Naive B cell (primary cell): ENCODE measurements around the gene GRAP. TPM values are rescaled to one million over a fixed set of nuclear protein-coding genes. Genes with fewer than 3 reads are reported as not detected.

ENCODE experiments used
- ATAC-seq, 2 donors: fragments of 150-1000 bp; cut with Tn5 transposase; 2 replicates each; pipeline ENCODE4 v1.10.0; 2021; ENCODE audit warnings: low read depth in 2 of 2, mild to moderate bottlenecking in 2 of 2, moderate library complexity in 2 of 2
- DNase-seq: peaks from one replicate; pipeline ENCODE4 v3.0.0; 2022
- H3K27ac Mint-ChIP-seq, 6 donors: one replicate each; pipeline ENCODE4 v1.8.0; 2020 to 2022; ENCODE audit warnings: mild to moderate bottlenecking in 6 of 6, mixed read lengths in 6 of 6, moderate library complexity in 5 of 6, inconsistent platforms in 2 of 6
- H3K27me3 Mint-ChIP-seq, 3 donors: one replicate each; pipeline ENCODE4 v1.8.0; 2021 to 2022; ENCODE audit warnings: mixed read lengths in 3 of 3, mild to moderate bottlenecking in 1 of 3
- H3K36me3 Mint-ChIP-seq, 2 donors: one replicate each; pipeline ENCODE4 v1.8.0; 2020 to 2022; ENCODE audit warnings: mixed read lengths in 2 of 2, inconsistent platforms in 1 of 2, mild to moderate bottlenecking in 1 of 2
- H3K4me1 Mint-ChIP-seq, 3 donors: one replicate each; pipeline ENCODE4 v1.8.0; 2020 to 2022; ENCODE audit warnings: mixed read lengths in 3 of 3, inconsistent platforms in 1 of 3, mild to moderate bottlenecking in 1 of 3, moderate library complexity in 1 of 3
- H3K4me3 Mint-ChIP-seq, 8 donors: one replicate each; pipeline ENCODE4 v1.8.0; 2020 to 2022; ENCODE audit warnings: mild to moderate bottlenecking in 8 of 8, mixed read lengths in 8 of 8, moderate library complexity in 8 of 8, inconsistent platforms in 2 of 8
- H3K9me3 Mint-ChIP-seq, 7 donors: one replicate each; pipeline ENCODE4 v1.8.0; 2020 to 2022; ENCODE audit warnings: mixed read lengths in 7 of 7, mild to moderate bottlenecking in 5 of 7, inconsistent platforms in 2 of 7, moderate library complexity in 1 of 7
- polyA plus RNA-seq, 6 donors: library from polyadenylated mRNA; unstranded; fragments of 300-500 nt; fragmentation: Illumina TruSeq; gene quantifications; one replicate each; pipeline ENCODE4 v1.2.3, GENCODE V29; 2021; ENCODE audit warnings: low read depth in 6 of 6

GRAP gene
- polyA plus RNA-seq, 6 donors from 2014 or later: 46.2 to 90.5 (median 52.6) TPM

- no peaks in the 10 kb centered on the region for H3K27me3 Mint-ChIP-seq
- no peak overlapping the region for H3K4me3 Mint-ChIP-seq
- peaks cover 0 to 5% of the 10 kb centered on the region in 2 donors for H3K36me3 Mint-ChIP-seq
- DNase-seq (no peak), ATAC-seq (no peak)
- H3K9me3 Mint-ChIP-seq: no peaks in the 10 kb centered on the region
- H3K4me1 Mint-ChIP-seq: peaks cover 2 to 4% (median 2%) of the 10 kb centered on the region in 3 donors
- H3K27ac Mint-ChIP-seq: peak overlapping the region in 1 of 6 donors; percentile 62
Observed at GRCh38 chr17:18987230-18987610, 59.5 kb downstream of the GRAP start.

- ATAC-seq: no peak
- Mint-ChIP-seq H3K27me3 (no peaks in the 10 kb centered on the region), H3K9me3 (no peaks in the 10 kb centered on the region), H3K4me3 (no peak overlapping the region), H3K36me3 (peaks cover 0 to 5% of the 10 kb centered on the region in 2 donors), H3K4me1 (no peaks in the 10 kb centered on the region), H3K27ac (peak overlapping the region in 2 of 6 donors; percentile 38 to 71)
- no peak for DNase-seq
Observed at GRCh38 chr17:18986541-18987229, 60.1 kb downstream of the GRAP start.

GRCh38 chr17:18985475-18985874 is 61.3 kb downstream of the GRAP start:
- Mint-ChIP-seq H3K4me1 (no peaks in the 10 kb centered on the region), H3K4me3 (no peak overlapping the region), H3K27me3 (no peaks in the 10 kb centered on the region), H3K27ac (no peak overlapping the region), H3K9me3 (no peaks in the 10 kb centered on the region), H3K36me3 (peaks cover 0 to 5% of the 10 kb centered on the region in 2 donors)
- no peak for ATAC-seq
- DNase-seq: no peak

GRCh38 chr17:18984273-18985114 is 62.3 kb downstream of the GRAP start:
- peaks cover 0 to 5% of the 10 kb centered on the region in 2 donors for H3K36me3 Mint-ChIP-seq
- no peaks in the 10 kb centered on the region for H3K27me3 Mint-ChIP-seq
- H3K9me3 Mint-ChIP-seq: no peaks in the 10 kb centered on the region
- DNase-seq: no peak
- peak overlapping the region in 1 of 6 donors; percentile 49 for H3K27ac Mint-ChIP-seq
- no peak for ATAC-seq
- H3K4me1 Mint-ChIP-seq: no peaks in the 10 kb centered on the region
- no peak overlapping the region for H3K4me3 Mint-ChIP-seq

- ATAC-seq: no peak
- DNase-seq: no peak
- Mint-ChIP-seq H3K9me3 (no peaks in the 10 kb centered on the region), H3K36me3 (peaks cover 0 to 5% of the 10 kb centered on the region in 2 donors), H3K27me3 (no peaks in the 10 kb centered on the region), H3K4me3 (no peak overlapping the region), H3K4me1 (no peaks in the 10 kb centered on the region), H3K27ac (no peak overlapping the region)
Observed at GRCh38 chr17:18981642-18982424, 64.9 kb downstream of the GRAP start.

GRCh38 chr17:18981335-18981641 is 65.5 kb downstream of the GRAP start:
- Mint-ChIP-seq H3K36me3 (peaks cover 0 to 5% of the 10 kb centered on the region in 2 donors), H3K4me3 (no peak overlapping the region), H3K27ac (no peak overlapping the region), H3K27me3 (no peaks in the 10 kb centered on the region), H3K9me3 (no peaks in the 10 kb centered on the region), H3K4me1 (no peaks in the 10 kb centered on the region)
- DNase-seq (no peak), ATAC-seq (no peak)

GRCh38 chr17:18980682-18981334 is 65.9 kb downstream of the GRAP start:
- no peak for DNase-seq
- Mint-ChIP-seq H3K9me3 (no peaks in the 10 kb centered on the region), H3K36me3 (peaks cover 0 to under 1% of the 10 kb centered on the region in 2 donors), H3K4me1 (no peaks in the 10 kb centered on the region), H3K27me3 (no peaks in the 10 kb centered on the region), H3K4me3 (no peak overlapping the region), H3K27ac (peak overlapping the region in 1 of 6 donors; percentile 81)
- ATAC-seq: no peak

- Mint-ChIP-seq H3K27ac (no peak overlapping the region), H3K4me1 (no peaks in the 10 kb centered on the region), H3K4me3 (no peak overlapping the region), H3K9me3 (no peaks in the 10 kb centered on the region), H3K27me3 (no peaks in the 10 kb centered on the region), H3K36me3 (no peaks in the 10 kb centered on the region)
- no peak for ATAC-seq
- no peak for DNase-seq
Observed at GRCh38 chr17:18978655-18979054, 68.1 kb downstream of the GRAP start.

GRCh38 chr17:18978050-18978449 is 68.7 kb downstream of the GRAP start:
- Mint-ChIP-seq H3K4me1 (no peaks in the 10 kb centered on the region), H3K27me3 (no peaks in the 10 kb centered on the region), H3K36me3 (no peaks in the 10 kb centered on the region), H3K4me3 (no peak overlapping the region), H3K9me3 (no peaks in the 10 kb centered on the region), H3K27ac (no peak overlapping the region)
- no peak for ATAC-seq
- DNase-seq: no peak

- Mint-ChIP-seq H3K9me3 (no peaks in the 10 kb centered on the region), H3K4me1 (no peaks in the 10 kb centered on the region), H3K27ac (peak overlapping the region in 2 of 6 donors; percentile 38 to 85)
Observed at GRCh38 chr17:18977646-18978045, 69.1 kb downstream of the GRAP start.

GRCh38 chr17:18977021-18977420 is 69.7 kb downstream of the GRAP start:
- H3K4me3 Mint-ChIP-seq: no peak overlapping the region
- peak overlapping the region in 1 of 6 donors; percentile 69 for H3K27ac Mint-ChIP-seq
- no peaks in the 10 kb centered on the region for H3K9me3 Mint-ChIP-seq
- H3K4me1 Mint-ChIP-seq: no peaks in the 10 kb centered on the region
- no peaks in the 10 kb centered on the region for H3K36me3 Mint-ChIP-seq
- ATAC-seq (no peak), DNase-seq (no peak)
- H3K27me3 Mint-ChIP-seq: no peaks in the 10 kb centered on the region

More at GRCh38 chr17:18977646-18978045, 69.1 kb downstream of the GRAP start:
- DNase-seq (no peak), ATAC-seq (no peak)
- no peaks in the 10 kb centered on the region for H3K36me3 Mint-ChIP-seq
- no peaks in the 10 kb centered on the region for H3K27me3 Mint-ChIP-seq
- H3K4me3 Mint-ChIP-seq: no peak overlapping the region

GRCh38 chr17:18976201-18976600 is 70.6 kb downstream of the GRAP start:
- H3K4me1 Mint-ChIP-seq: no peaks in the 10 kb centered on the region
- H3K27ac Mint-ChIP-seq: no peak overlapping the region
- no peak overlapping the region for H3K4me3 Mint-ChIP-seq
- H3K27me3 Mint-ChIP-seq: no peaks in the 10 kb centered on the region
- no peak for DNase-seq
- H3K9me3 Mint-ChIP-seq: no peaks in the 10 kb centered on the region
- no peaks in the 10 kb centered on the region for H3K36me3 Mint-ChIP-seq
- no peak for ATAC-seq

- Mint-ChIP-seq H3K9me3 (no peaks in the 10 kb centered on the region), H3K27me3 (no peaks in the 10 kb centered on the region), H3K4me3 (no peak overlapping the region), H3K27ac (no peak overlapping the region), H3K4me1 (no peaks in the 10 kb centered on the region), H3K36me3 (no peaks in the 10 kb centered on the region)
- ATAC-seq (no peak), DNase-seq (no peak)
Observed at GRCh38 chr17:18975597-18975996, 71.2 kb downstream of the GRAP start.
